HS-27A (cell line): ENCODE measurements around the gene TRIM69.
A peak's percentile ranks its signal among the peaks of the same experiment; 100 is the strongest.
"Not testable (repeated sequence)": the region's sequence is repeated elsewhere in the genome, so short reads cannot be mapped to it uniquely, and the experiment has no call there.

Source experiments
- DNase-seq: peaks from one replicate; pipeline ENCODE4 v3.0.0-alpha.2; 2012; ENCODE audit warnings: low read depth, missing footprints

TRIM69 gene

DNA sequence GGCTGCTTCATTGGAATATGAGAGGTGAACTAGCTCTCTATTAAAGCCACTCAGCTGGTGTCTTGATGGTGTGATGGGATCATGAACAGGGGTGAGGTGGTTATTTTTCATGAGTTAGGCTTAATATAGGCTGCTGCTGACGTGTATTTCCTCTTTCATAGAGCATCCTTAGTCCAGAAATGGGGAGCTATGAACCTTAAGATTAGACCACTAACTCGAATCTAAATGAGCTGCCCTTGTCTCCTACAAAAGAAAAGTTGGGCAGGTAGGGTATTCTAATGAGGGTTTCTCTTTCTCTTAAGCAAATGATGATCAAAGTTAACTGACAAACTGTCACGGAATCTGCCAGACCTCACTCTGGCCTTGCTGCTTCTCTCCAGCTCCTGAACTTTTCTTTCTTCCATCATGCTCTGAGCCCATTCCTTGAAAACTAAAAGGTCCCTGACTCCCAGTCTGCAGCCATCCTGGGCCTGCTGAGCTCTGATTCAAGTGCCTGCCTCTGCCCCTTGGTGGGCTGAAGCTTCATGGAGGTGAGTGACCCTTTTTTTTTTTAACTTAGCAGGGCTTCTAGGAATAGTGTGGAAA lies at the start of gene TRIM69:
Gene TRIM69, plus strand, starts transcription at position 348 of the 585 bp plus-strand sequence. Its CDS starts 177 bp downstream, at position 525.
- DNase-seq: no peak

DNA sequence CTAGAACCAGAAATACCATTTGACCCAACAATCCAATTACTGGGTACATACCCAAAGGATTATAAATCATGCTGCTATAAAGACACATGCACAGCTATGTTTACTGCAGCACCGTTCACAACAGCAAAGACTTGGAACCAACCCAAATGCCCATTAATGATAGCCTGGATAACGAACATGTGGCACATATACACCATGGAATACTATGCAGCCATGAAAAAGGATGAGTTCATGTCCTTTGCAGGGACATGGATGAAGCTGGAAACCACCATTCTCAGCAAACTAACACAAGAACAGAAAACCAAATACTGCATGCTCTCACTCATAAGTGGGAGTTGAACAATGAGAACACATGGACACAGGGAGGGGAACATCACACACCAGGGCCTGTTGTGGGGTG lies 47.0 kb upstream of the TRIM69 start:
- not testable (repeated sequence) for DNase-seq

DNA sequence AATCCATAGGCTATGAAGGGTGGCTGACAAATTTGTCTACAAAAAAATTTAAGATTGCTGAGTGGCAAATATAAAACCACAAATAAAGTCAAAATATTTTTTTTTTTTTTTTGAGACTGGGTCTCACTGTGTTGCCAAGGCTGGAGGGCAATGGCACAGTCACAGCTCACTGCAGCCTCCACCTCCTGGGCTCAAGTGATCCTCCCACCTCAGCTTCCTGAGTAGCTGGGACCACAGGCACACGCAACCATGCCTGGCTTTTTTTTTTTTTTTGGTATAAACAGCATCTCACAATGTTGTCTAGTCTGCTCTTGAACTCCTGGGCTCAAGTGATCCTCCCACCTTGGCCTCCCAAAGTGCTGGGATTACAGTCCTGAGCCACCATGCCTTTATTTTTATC lies 46.1 kb upstream of the TRIM69 start:
- DNase-seq: not testable (repeated sequence)

DNA sequence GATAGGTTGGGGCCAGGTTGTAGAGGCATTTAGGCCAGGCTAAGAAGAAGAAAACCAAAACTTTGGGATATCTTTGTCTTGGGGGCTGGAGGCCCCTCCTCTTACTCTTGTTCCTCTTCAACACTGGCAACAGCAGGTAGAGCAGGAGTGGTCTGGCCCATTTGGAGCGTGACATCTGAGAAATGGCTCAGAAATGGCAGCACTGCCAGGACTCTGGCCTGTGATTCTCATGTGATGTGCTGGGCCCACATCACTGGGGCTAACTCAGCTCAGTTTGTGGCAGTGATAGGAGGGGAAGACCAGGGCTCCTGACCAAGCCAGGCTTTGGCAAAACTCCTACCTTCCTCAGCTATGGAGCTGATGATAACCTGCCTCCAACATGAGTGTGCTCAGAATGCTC lies 43.7 kb upstream of the TRIM69 start:
- DNase-seq: no peak

- no peak for DNase-seq
Measured at GRCh38 chr15:44694416-44694815, 41.9 kb upstream of the TRIM69 start.

DNA sequence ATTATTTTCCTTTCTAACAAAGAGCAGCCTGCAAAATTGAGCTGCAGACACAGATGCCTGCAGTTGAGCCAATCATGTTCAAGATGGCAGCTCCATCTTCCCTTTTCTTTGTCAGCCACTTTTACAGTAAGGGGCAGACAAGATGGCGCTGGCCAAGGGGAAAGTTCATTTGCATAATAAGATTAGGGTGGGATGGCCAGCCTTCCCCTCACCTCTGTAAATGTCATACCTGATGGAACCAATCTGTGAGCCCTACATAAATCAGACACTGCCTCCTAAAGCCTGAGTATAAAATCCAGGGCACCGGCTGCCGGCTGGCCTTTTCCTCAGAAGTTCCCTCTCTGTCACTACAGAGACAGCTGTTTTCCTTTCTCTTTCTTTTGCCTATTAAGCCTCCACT lies 41.0 kb upstream of the TRIM69 start:
- no peak for DNase-seq

DNA sequence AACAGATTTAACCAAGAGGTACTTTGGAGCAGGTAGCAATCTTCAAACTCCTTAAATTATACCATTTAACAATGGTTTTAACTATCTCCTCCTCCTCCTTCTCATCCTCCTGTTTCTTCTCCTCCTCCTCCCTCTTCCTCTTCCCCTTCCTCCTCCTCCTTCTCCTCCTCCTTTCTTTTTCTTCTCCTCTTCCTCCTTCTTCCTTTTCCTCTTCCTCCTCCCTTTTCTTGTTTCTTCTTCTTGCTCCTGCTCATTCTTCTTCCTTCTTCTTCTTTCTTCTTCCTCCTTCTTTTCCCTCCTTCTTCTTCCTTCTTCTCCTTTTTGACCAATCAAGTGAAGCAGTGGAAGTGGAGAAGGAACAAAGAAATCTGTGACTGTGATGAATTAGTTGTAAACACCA lies 39.3 kb upstream of the TRIM69 start:
- no peak for DNase-seq

- no peak for DNase-seq
Measured at GRCh38 chr15:44698641-44699040, 37.7 kb upstream of the TRIM69 start.

DNA sequence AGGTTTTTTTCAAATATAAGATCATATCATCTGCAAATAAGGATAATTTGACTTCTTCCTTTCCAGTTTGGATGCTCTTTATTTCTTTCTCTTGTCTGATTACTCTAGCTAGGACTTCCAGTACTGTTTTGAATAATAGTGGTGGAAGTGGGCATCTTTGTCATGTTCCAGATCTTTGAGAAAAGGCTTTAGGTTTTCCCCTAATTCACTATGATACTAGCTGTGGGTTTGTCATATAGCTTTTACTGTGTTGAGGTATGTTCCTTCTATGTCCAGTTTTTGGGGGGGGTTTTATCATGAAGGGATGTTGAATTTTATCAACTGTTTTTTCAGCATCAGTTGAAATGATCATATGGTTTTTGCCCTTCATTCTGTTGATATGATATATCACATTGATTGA lies 35.7 kb upstream of the TRIM69 start:
- not testable (repeated sequence) for DNase-seq

DNA sequence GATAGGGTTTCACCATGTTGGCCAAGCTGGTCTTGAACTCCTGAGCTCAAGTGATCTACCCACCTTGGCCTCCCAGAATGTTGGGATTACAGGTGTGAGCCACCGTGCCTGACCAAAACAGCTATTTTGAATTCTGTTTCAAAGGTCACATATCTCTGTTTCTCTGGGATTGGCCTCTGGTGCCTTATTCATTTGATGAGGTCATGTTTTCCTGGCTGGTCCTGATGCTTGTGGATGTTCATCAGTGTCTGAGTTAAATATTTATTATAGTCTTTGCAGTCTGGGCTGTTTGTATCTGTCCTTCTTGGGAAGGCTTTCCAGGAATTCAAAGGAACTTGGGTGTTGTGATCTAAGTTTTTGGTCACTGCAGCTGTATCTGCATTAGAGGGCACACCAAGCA lies 30.3 kb upstream of the TRIM69 start:
- DNase-seq: no peak

DNA sequence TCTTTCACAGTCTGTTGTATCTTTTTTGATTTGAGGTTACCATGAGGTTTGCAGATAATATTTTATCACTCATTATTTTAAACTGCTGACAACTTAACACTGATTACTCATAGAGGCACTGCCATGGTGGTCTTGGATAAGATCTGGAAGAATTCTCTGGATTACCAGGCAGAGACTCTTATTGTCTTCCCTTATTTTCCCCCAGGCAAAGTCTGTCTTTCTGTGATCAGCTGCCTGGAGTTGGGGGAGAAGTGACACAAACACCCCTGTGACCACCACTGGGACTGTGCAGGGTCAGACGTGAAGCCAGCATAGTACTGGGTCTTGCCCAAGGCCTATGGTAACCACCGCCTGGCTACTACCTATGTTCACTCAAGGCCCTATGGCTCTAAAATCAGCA lies 29.9 kb upstream of the TRIM69 start:
- DNase-seq: no peak

GRCh38 chr15:44706946-44707636 lies 29.2 kb upstream of the TRIM69 start:
- DNase-seq: no peak

- no peak for DNase-seq
Measured at GRCh38 chr15:44710236-44711095, 25.9 kb upstream of the TRIM69 start.

GRCh38 chr15:44711096-44711742 lies 25.1 kb upstream of the TRIM69 start, which contains the start of the genes B2M and PATL2:
Gene B2M, plus strand, starts transcription at chr15:44711517. Its CDS starts 30 bp downstream, at chr15:44711547.
Gene PATL2, minus strand, starts transcription at chr15:44711323. Its CDS starts 34,833 bp downstream, at chr15:44676490.
- DNase-seq: peak; percentile 91

GRCh38 chr15:44711743-44712345 lies 24.5 kb upstream of the TRIM69 start:
- no peak for DNase-seq

GRCh38 chr15:44712346-44713005 lies 23.9 kb upstream of the TRIM69 start:
- no peak for DNase-seq

GRCh38 chr15:44713006-44713966 lies 23.0 kb upstream of the TRIM69 start:
- no peak for DNase-seq

GRCh38 chr15:44715142-44715796 lies 21.1 kb upstream of the TRIM69 start:
- no peak for DNase-seq

DNA sequence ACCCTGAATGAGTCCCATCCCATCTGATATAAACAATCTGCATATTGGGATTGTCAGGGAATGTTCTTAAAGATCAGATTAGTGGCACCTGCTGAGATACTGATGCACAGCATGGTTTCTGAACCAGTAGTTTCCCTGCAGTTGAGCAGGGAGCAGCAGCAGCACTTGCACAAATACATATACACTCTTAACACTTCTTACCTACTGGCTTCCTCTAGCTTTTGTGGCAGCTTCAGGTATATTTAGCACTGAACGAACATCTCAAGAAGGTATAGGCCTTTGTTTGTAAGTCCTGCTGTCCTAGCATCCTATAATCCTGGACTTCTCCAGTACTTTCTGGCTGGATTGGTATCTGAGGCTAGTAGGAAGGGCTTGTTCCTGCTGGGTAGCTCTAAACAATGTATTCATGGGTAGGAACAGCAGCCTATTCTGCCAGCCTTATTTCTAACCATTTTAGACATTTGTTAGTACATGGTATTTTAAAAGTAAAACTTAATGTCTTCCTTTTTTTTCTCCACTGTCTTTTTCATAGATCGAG lies 20.5 kb upstream of the TRIM69 start:
- no peak for DNase-seq
